ENCODE results near the gene C2CD4A. TPM values are rescaled to one million over a fixed set of nuclear protein-coding genes. Genes with fewer than 3 reads are reported as not detected.

C2CD4A gene
- total RNA-seq, 1 experiment from 2014 or later, result not detected

- TF ChIP-seq ZBTB33 (IDR thresholded peaks at IDR 0.05; ENCODE audit: extremely low read depth, insufficient replicate concordance, low read length) (no peak), RAD21 (IDR thresholded peaks at IDR 0.05; ENCODE audit: low read depth) (no peak), YY1 (IDR thresholded peaks at IDR 0.05; ENCODE audit: extremely low read depth, insufficient replicate concordance, low read depth, low read length) (no peak), ATF3 (IDR thresholded peaks at IDR 0.05) (no peak), POLR2AphosphoS5 (IDR thresholded peaks at IDR 0.05; ENCODE audit: low read depth, low read length) (no peak), TCF7L2 (IDR thresholded peaks at IDR 0.05; ENCODE audit: borderline replicate concordance, extremely low read depth, insufficient read depth, insufficient read length) (no peak)
These were observed 20.6 kb upstream of the C2CD4A start (continued) for GRCh38 chr15:62046078-62046743.

GRCh38 chr15:62047282-62047827 is 19.4 kb upstream of the C2CD4A start:
- H3K27me3 ChIP-seq (ENCODE audit: insufficient read depth, low read length), result no peaks in the 10 kb centered on the region
- no peaks in the 10 kb centered on the region for H3K9me3 ChIP-seq (ENCODE audit: control insufficient read depth in 1 of 2, insufficient read depth in 1 of 2, low read depth in 1 of 2, low read length in 2 of 2)
- RAD21 ChIA-PET (ENCODE audit: low non-redundant PET in 1 of 2, low total read pairs in 2 of 2, uncharacterized antibody in 2 of 2, unreplicated experiment in 2 of 2), result no interaction called here
- DNase-seq (ENCODE audit: low read depth, low spot score), result no peak
- H3K36me3 ChIP-seq (ENCODE audit: control insufficient read depth in 1 of 2, insufficient read depth in 2 of 2, low read length in 2 of 2), result no peaks in the 10 kb centered on the region; a peak in 1 of 4 replicates
- H3K4me3 ChIP-seq (replicated peaks in 1 of 2; ENCODE audit: low read depth in 1 of 2, low read length in 2 of 2), result no peak overlapping the region
- no peak for ATAC-seq
- H4K20me1 ChIP-seq (ENCODE audit: insufficient read depth), result no peaks in the 10 kb centered on the region
- H3K27ac ChIP-seq (ENCODE audit: low read depth, low read length), result no peak overlapping the region
- BruUV-seq (replicated peaks), result no TSS peak
- H3K9me2 ChIP-seq (ENCODE audit: insufficient read depth), result no peaks in the 10 kb centered on the region
- H3K9ac ChIP-seq (ENCODE audit: low read length), result no peak overlapping the region
- no peak overlapping the region for H3K4me2 ChIP-seq (ENCODE audit: low read length)
- intact Hi-C loops (cut with micrococcal nuclease), result no loop called here
- CTCF ChIA-PET, result no interaction called here
- H2AFZ ChIP-seq (ENCODE audit: low read depth, low read length, poor library complexity, severe bottlenecking), result no peak overlapping the region
- TF ChIP-seq REST (IDR thresholded peaks at IDR 0.05; ENCODE audit: low read depth) (no peak), SIN3A (IDR thresholded peaks at IDR 0.05; ENCODE audit: low read depth) (no peak), ZFX (IDR thresholded peaks at IDR 0.05) (no peak), MAX (IDR thresholded peaks at IDR 0.05) (no peak), TCF7L2 (IDR thresholded peaks at IDR 0.05; ENCODE audit: borderline replicate concordance, extremely low read depth, insufficient read depth, insufficient read length) (no peak), RAD21 (IDR thresholded peaks at IDR 0.05; ENCODE audit: low read depth) (no peak), POLR2A (IDR thresholded peaks at IDR 0.05; ENCODE audit: borderline replicate concordance, extremely low read depth, insufficient read depth, insufficient read length) (no peak), EZH2 (IDR thresholded peaks at IDR 0.05) (no peak)
- peaks cover 3% of the 10 kb centered on the region; the same call in 1 of the 2 replicates for H3K79me2 ChIP-seq (ENCODE audit: insufficient read depth, low read length)
- POLR2A ChIA-PET, result no interaction called here
- no peaks in the 10 kb centered on the region for H3K4me1 ChIP-seq (ENCODE audit: control insufficient read depth in 1 of 2, insufficient read depth in 2 of 2, low read length in 2 of 2)
